HG02678 (cell line): Measurements from ENCODE around the gene KCTD8.
"Not testable (repeated sequence)": the region's sequence is repeated elsewhere in the genome, so short reads cannot be mapped to it uniquely, and the experiment has no call there.

Experiments
- ATAC-seq: cut with Tn5 transposase; IDR thresholded peaks from one replicate; pipeline ENCODE4 v1.9.1; 2021; ENCODE audit warnings: mild to moderate bottlenecking, moderate library complexity; ENCODE audit not compliant: unreplicated experiment

The KCTD8 gene

GRCh38 chr4:44167766-44168165 lies 280.8 kb downstream of the KCTD8 start:
- not testable (repeated sequence) for ATAC-seq

GRCh38 chr4:44165938-44166337 lies 282.7 kb downstream of the KCTD8 start:
- ATAC-seq, result no peak

GRCh38 chr4:44162538-44163270 lies 285.9 kb downstream of the KCTD8 start:
- ATAC-seq, result no peak

- ATAC-seq, result no peak
These were observed 286.9 kb downstream of the KCTD8 start for GRCh38 chr4:44161756-44162155.

GRCh38 chr4:44160776-44161367 lies 287.7 kb downstream of the KCTD8 start:
- no peak for ATAC-seq

- no peak for ATAC-seq
These were observed 288.6 kb downstream of the KCTD8 start for GRCh38 chr4:44159991-44160390.

GRCh38 chr4:44157611-44158277 lies 290.9 kb downstream of the KCTD8 start:
- no peak for ATAC-seq

GRCh38 chr4:44150091-44150576 lies 298.5 kb downstream of the KCTD8 start:
- ATAC-seq, result no peak

- ATAC-seq, result no peak
These were observed 299.3 kb downstream of the KCTD8 start for GRCh38 chr4:44149282-44149681.

GRCh38 chr4:44147571-44148075 lies 301.0 kb downstream of the KCTD8 start:
- ATAC-seq, result no peak

- no peak for ATAC-seq
These were observed 302.1 kb downstream of the KCTD8 start for GRCh38 chr4:44146516-44146915.

GRCh38 chr4:44145868-44146267 lies 302.7 kb downstream of the KCTD8 start:
- ATAC-seq, result no peak

GRCh38 chr4:44132526-44132925 lies 316.1 kb downstream of the KCTD8 start:
- no peak for ATAC-seq
